Caco-2 (cell line): ENCODE data around the gene ADAM15. TPM values are rescaled to one million over a fixed set of nuclear protein-coding genes. Genes with fewer than 3 reads are reported as not detected.
A peak's percentile ranks its signal among the peaks of the same experiment; 100 is the strongest.

Source experiments
- BruUV-seq: library from RNA; stranded (reverse); fragments of 400-500 nt; replicated peaks from 2 replicates; lab custom pipeline; 2021; lab: Mats Ljungman, UMichigan
- CTCF ChIA-PET: fragments of 300-600 bp; sonication (Branson Sonifier 250); formaldehyde crosslinking; loops from one replicate; lab custom pipeline; 2022; ENCODE audit warnings: antibody characterized with exemption; lab: Charles Lee
- POLR2A ChIA-PET: fragments of 300-600 bp; sonication (Branson Sonifier 250); formaldehyde crosslinking; loops from one replicate; lab custom pipeline; 2022; ENCODE audit warnings: antibody characterized with exemption; lab: Charles Lee
- DNase-seq, 2 experiments: peaks; one replicate each; pipeline versions ENCODE4 v3.0.0 to v3.0.0-alpha.2; 2020 to 2022
- H3K27me3 ChIP-seq: replicated peaks from 2 replicates; pipeline ENCODE4 v1.6.0; 2011; ENCODE audit warnings: low read length; ENCODE audit not compliant: control insufficient read depth, insufficient read depth
- H3K36me3 ChIP-seq: 2 replicates; pipeline ENCODE4 v1.5.1; 2011; ENCODE audit warnings: low read length; ENCODE audit not compliant: control insufficient read depth, insufficient read depth
- H3K4me1 ChIP-seq: fragments of 250-450 bp; sonication (Bioruptor Pico); 2 replicates; pipeline ENCODE4 v1.5.1; 2020; ENCODE audit warnings: mild to moderate bottlenecking
- H3K4me3 ChIP-seq: 2 replicates; pipeline ENCODE4 v1.5.1; 2011; ENCODE audit warnings: low read depth, mild to moderate bottlenecking, control low read depth, low read length
- H3K9me3 ChIP-seq: fragments of 250-450 bp; sonication (Bioruptor Pico); 2 replicates; pipeline ENCODE4 v1.5.1; 2020; ENCODE audit warnings: mild to moderate bottlenecking, moderate library complexity
- H3K27ac Mint-ChIP-seq: one replicate; pipeline ENCODE4 v1.8.0; 2022; ENCODE audit warnings: mixed read lengths; ENCODE audit not compliant: unreplicated experiment
- H3K27me3 Mint-ChIP-seq: one replicate; pipeline ENCODE4 v1.8.0; 2022; ENCODE audit warnings: mixed read lengths; ENCODE audit not compliant: insufficient read depth, unreplicated experiment
- H3K36me3 Mint-ChIP-seq: one replicate; pipeline ENCODE4 v1.8.0; 2022; ENCODE audit warnings: mild to moderate bottlenecking, mixed read lengths; ENCODE audit not compliant: insufficient read depth, unreplicated experiment
- H3K4me1 Mint-ChIP-seq: one replicate; pipeline ENCODE4 v1.8.0; 2022; ENCODE audit warnings: low read depth, mixed read lengths; ENCODE audit not compliant: unreplicated experiment
- H3K4me3 Mint-ChIP-seq: one replicate; pipeline ENCODE4 v1.8.0; 2022; ENCODE audit warnings: mild to moderate bottlenecking, moderate library complexity, mixed read lengths; ENCODE audit not compliant: unreplicated experiment
- H3K9me3 Mint-ChIP-seq: one replicate; pipeline ENCODE4 v1.8.0; 2022; ENCODE audit warnings: mixed read lengths; ENCODE audit not compliant: unreplicated experiment
- intact Hi-C: fragments of 100-400 bp; cut with micrococcal nuclease; formaldehyde crosslinking; loops from one replicate; pipeline ENCODE4 v1.10.0; 2022; ENCODE audit not compliant: unreplicated experiment
- total RNA-seq: library from RNA; stranded (reverse); gene quantifications from 2 replicates; pipeline ENCODE4 v1.2.3, GENCODE V29; 2022
- TF ChIP-seq, protein P1 (sequence below), 2 experiments: fragments of 200-600 bp in 1 of 2; IDR thresholded peaks; 1 replicate in 1 of 2; 2 replicates in 1 of 2; pipeline versions ENCODE4 v1.5.1 to v1.8.0; 2011 to 2022; ENCODE audit warnings: antibody characterized with exemption in 1 of 2, control low read depth in 1 of 2, inconsistent platforms in 1 of 2, low read depth in 1 of 2, low read length in 1 of 2, mild to moderate bottlenecking in 1 of 2, moderate library complexity in 1 of 2; ENCODE audit not compliant: insufficient read depth in 1 of 2, severe bottlenecking in 1 of 2, unreplicated experiment in 1 of 2

ADAM15 gene
- total RNA-seq, 1 experiment from 2014 or later, result 44.0 TPM

DNA sequence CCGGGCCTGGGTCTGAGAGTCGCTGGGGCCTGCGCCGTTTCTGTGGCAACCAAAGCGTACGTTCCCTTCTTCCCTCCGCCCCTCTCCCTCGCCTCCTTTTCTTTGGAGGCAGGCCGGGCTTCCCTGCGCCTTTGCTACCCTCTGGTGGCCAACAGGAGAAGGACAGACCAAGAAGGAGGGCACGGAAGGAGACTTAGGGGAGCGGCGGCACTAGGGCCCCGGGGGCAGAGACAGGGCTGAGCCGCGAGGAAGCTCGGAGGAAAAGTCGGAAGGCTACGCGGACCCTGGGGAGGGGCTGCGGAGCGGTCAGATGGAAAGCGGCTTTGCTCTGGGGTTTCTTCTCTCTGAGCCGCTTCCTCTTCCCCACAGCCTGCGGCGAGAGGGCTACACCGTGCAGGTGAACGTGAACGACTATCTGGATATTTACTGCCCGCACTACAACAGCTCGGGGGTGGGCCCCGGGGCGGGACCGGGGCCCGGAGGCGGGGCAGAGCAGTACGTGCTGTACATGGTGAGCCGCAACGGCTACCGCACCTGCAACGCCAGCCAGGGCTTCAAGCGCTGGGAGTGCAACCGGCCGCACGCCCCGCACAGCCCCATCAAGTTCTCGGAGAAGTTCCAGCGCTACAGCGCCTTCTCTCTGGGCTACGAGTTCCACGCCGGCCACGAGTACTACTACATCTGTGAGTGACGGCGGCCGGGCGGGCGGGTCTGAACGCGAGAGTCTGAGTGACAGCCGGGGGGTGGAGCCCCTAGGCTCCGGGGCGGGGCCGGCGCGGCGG, 33.8 kb downstream of the ADAM15 start:
- Mint-ChIP-seq H3K9me3 (no peaks in the 10 kb centered on the region), H3K36me3 (peaks cover 14% of the 10 kb centered on the region), H3K27ac (peak overlapping the region; percentile 83), H3K4me3 (peak overlapping the region; percentile 94), H3K4me1 (peaks cover 8% of the 10 kb centered on the region), H3K27me3 (peaks cover 11% of the 10 kb centered on the region)
- peak; percentile 93 to 96 for DNase-seq
- Histone ChIP-seq H3K4me3 (peak overlapping the region; percentile 64), H3K4me1 (peaks cover 28% of the 10 kb centered on the region), H3K27me3 (0 out of 2 replicates have a peak, but pooled peaks cover 2% of the 10 kb centered on the region), H3K36me3 (no peaks in the 10 kb centered on the region), H3K9me3 (no peaks in the 10 kb centered on the region)
- ChIA-PET POLR2A (interaction anchor here (0.7 to 1.4 kb wide), 5 partner anchors 34 to 111 kb away, joined by 3 to 9 read pairs (median 6); partner anchors contain the start of genes ADAM15 and KRTCAP2), CTCF (interaction anchor here (0.5 to 2.5 kb wide), 31 partner anchors 9 to 1252 kb away, joined by 3 to 39 read pairs (median 5); partner anchors contain the start of genes ADAM15, EFNA1, EFNA4 and FLAD1)
- TF ChIP-seq, protein P1, sequence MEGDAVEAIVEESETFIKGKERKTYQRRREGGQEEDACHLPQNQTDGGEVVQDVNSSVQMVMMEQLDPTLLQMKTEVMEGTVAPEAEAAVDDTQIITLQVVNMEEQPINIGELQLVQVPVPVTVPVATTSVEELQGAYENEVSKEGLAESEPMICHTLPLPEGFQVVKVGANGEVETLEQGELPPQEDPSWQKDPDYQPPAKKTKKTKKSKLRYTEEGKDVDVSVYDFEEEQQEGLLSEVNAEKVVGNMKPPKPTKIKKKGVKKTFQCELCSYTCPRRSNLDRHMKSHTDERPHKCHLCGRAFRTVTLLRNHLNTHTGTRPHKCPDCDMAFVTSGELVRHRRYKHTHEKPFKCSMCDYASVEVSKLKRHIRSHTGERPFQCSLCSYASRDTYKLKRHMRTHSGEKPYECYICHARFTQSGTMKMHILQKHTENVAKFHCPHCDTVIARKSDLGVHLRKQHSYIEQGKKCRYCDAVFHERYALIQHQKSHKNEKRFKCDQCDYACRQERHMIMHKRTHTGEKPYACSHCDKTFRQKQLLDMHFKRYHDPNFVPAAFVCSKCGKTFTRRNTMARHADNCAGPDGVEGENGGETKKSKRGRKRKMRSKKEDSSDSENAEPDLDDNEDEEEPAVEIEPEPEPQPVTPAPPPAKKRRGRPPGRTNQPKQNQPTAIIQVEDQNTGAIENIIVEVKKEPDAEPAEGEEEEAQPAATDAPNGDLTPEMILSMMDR (IDR thresholded peaks at IDR 0.05; ENCODE audit: insufficient read depth in 1 of 2, low read depth in 1 of 2, low read length in 1 of 2, severe bottlenecking in 1 of 2, unreplicated experiment in 1 of 2), result peak; percentile 86 to 91
- intact Hi-C loops, result loop anchor here (1.0 to 10.0 kb wide), 6 partner anchors 15 to 420 kb away; partner anchors contain the start of genes EFNA4, KCNN3 and ZBTB7B
- no TSS peak for BruUV-seq

DNA sequence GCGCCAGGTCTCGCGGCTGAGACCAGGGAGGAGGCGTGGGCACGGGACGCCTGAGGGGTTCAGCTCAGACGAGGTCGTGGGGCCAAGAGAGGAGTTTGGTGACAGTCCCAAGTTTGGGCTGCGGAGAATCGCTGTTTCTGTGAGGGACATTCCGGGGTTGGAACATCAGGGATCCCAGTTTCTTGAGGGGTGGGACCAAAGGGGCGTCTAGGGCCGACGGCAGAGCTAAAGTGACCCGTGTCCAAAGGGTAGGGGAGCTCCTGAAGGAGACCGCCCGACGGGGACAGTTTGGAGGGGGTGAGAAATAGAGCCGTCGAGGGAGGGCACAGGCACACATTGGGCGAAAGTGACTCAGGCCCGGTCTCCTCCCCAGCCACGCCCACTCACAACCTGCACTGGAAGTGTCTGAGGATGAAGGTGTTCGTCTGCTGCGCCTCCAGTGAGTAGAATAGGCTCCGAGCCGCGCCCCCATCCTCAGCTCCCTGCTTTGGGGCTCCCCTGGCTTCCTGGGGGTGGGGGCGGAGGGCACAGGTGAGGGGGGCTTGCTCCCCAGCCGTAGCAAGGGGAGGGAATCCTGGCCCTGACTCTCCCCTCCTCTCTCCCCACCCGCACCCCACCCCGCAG, 34.5 kb downstream of the ADAM15 start:
- peak overlapping the region; percentile 64 for H3K4me3 ChIP-seq
- ChIA-PET CTCF (interaction anchor here (0.6 to 2.5 kb wide), 17 partner anchors 10 to 130 kb away, joined by 3 to 39 read pairs (median 7); partner anchors contain the start of genes ADAM15, EFNA4, FLAD1 and KRTCAP2), POLR2A (interaction anchor here (0.7 to 1.4 kb wide), 3 partner anchors 45 to 112 kb away, joined by 3 to 7 read pairs (median 6); partner anchors contain the start of gene KRTCAP2)
- H3K36me3 Mint-ChIP-seq, result peaks cover 14% of the 10 kb centered on the region
- no TSS peak for BruUV-seq
- peak; percentile 51 to 70 for DNase-seq
- H3K4me1 Mint-ChIP-seq, result peaks cover 8% of the 10 kb centered on the region
- H3K9me3 ChIP-seq, result no peaks in the 10 kb centered on the region
- peak overlapping the region; percentile 94 for H3K4me3 Mint-ChIP-seq
- H3K36me3 ChIP-seq, result no peaks in the 10 kb centered on the region
- H3K9me3 Mint-ChIP-seq, result no peaks in the 10 kb centered on the region
- peaks cover 28% of the 10 kb centered on the region for H3K4me1 ChIP-seq
- H3K27ac Mint-ChIP-seq, result peak overlapping the region; percentile 83
- 0 out of 2 replicates have a peak, but pooled peaks cover 2% of the 10 kb centered on the region for H3K27me3 ChIP-seq
- TF ChIP-seq, protein P1 (IDR thresholded peaks at IDR 0.05; ENCODE audit: insufficient read depth in 1 of 2, low read depth in 1 of 2, low read length in 1 of 2, severe bottlenecking in 1 of 2, unreplicated experiment in 1 of 2), result no peak
- intact Hi-C loops, result loop anchor here (10.0 kb wide), 2 partner anchors 211 to 421 kb away; partner anchors contain the start of gene KCNN3
- H3K27me3 Mint-ChIP-seq, result peaks cover 11% of the 10 kb centered on the region
